C4-2B (cell line): ENCODE measurements around the gene BIN2.

Experiments used
- H3K27ac ChIP-seq: fragments of 450-650 bp; 2 replicates; pipeline ENCODE4 v1.5.1; 2017
- CTCF ChIP-seq: fragments of 450-650 bp; conservative IDR thresholded peaks from 2 replicates; pipeline ENCODE4 v1.5.1; 2017; ENCODE audit warnings: mild to moderate bottlenecking
- ZFX ChIP-seq: fragments of 450-650 bp; IDR thresholded peaks from 2 replicates; pipeline ENCODE4 v1.6.1; 2017

Gene BIN2

GRCh38 chr12:51368640-51369517 lies 44.9 kb upstream of the BIN2 start:
- no peak for TF ChIP-seq CTCF
- no peak for TF ChIP-seq ZFX
- no peak overlapping the region for H3K27ac ChIP-seq

GRCh38 chr12:51365276-51365675 lies 41.3 kb upstream of the BIN2 start:
- TF ChIP-seq ZFX (no peak), CTCF (no peak)
- H3K27ac ChIP-seq = no peak overlapping the region

- TF ChIP-seq ZFX (no peak), CTCF (no peak)
- no peak overlapping the region for H3K27ac ChIP-seq
Observed at GRCh38 chr12:51364001-51364400, 40.0 kb upstream of the BIN2 start.

- no peak for TF ChIP-seq ZFX
- no peak for TF ChIP-seq CTCF
Observed at GRCh38 chr12:51362747-51363342, 38.9 kb upstream of the BIN2 start.

GRCh38 chr12:51362307-51362706 lies 38.3 kb upstream of the BIN2 start:
- H3K27ac ChIP-seq = no peak overlapping the region
- TF ChIP-seq CTCF = no peak
- TF ChIP-seq ZFX = no peak

More at GRCh38 chr12:51362747-51363342, 38.9 kb upstream of the BIN2 start:
- H3K27ac ChIP-seq = no peak overlapping the region

GRCh38 chr12:51361161-51362016 lies 37.4 kb upstream of the BIN2 start:
- H3K27ac ChIP-seq = no peak overlapping the region
- TF ChIP-seq CTCF (no peak), ZFX (no peak)

- TF ChIP-seq ZFX (no peak), CTCF (no peak)
- H3K27ac ChIP-seq = no peak overlapping the region
Observed at GRCh38 chr12:51360315-51360714, 36.3 kb upstream of the BIN2 start.
